Sigmoid colon (tissue), 7 donors: ENCODE results near the gene KRT79. TPM values are rescaled to one million over a fixed set of nuclear protein-coding genes. Genes with fewer than 3 reads are reported as not detected.
"Not testable (repeated sequence)": the region's sequence is repeated elsewhere in the genome, so short reads cannot be mapped to it uniquely, and the experiment has no call there.

Experiments used
- DNase-seq: peaks from one replicate; pipeline ENCODE4 v3.0.0-alpha.2; 2019
- H3K27ac ChIP-seq, 4 donors: fragments of 200-600 bp; sonication (generic); one replicate each; pipeline ENCODE4 v1.5.1; 2016 to 2019; ENCODE audit warnings: mild to moderate bottlenecking in 1 of 4
- H3K27me3 ChIP-seq, 3 donors: fragments of 200-600 bp; sonication (generic); one replicate each; pipeline ENCODE4 v1.5.1; 2019; ENCODE audit warnings: mild to moderate bottlenecking in 1 of 3
- H3K36me3 ChIP-seq, 4 donors: fragments of 200-600 bp; sonication (generic); one replicate each; pipeline ENCODE4 v1.5.1; 2016 to 2019
- H3K4me1 ChIP-seq, 4 donors: fragments of 200-600 bp; sonication (generic); one replicate each; pipeline ENCODE4 v1.5.1; 2017 to 2019
- H3K4me3 ChIP-seq, 4 donors: fragments of 200-600 bp; sonication (generic); one replicate each; pipeline ENCODE4 v1.5.1; 2017 to 2019; ENCODE audit warnings: mild to moderate bottlenecking in 2 of 4, moderate library complexity in 1 of 4
- H3K9me3 ChIP-seq, 4 donors: fragments of 200-600 bp in 3 of 4; sonication (generic) in 3 of 4; one replicate each; pipeline versions ENCODE4 v1.5.1 to v1.6.1; 2013 to 2019
- EP300 ChIP-seq, 4 donors: sonication (generic); formaldehyde crosslinking; IDR thresholded peaks; one replicate each; pipeline ENCODE4 v1.6.1; 2017; ENCODE audit warnings: antibody characterized with exemption in 4 of 4
- POLR2A ChIP-seq, 2 donors: fragments of 450-650 bp; IDR thresholded peaks; one replicate each; pipeline ENCODE4 v1.6.1; 2016; ENCODE audit warnings: antibody characterized with exemption in 2 of 2, mild to moderate bottlenecking in 2 of 2, moderate library complexity in 2 of 2
- POLR2AphosphoS5 ChIP-seq, 4 donors: sonication (generic); formaldehyde crosslinking; IDR thresholded peaks; one replicate each; pipeline ENCODE4 v1.6.1; 2017; ENCODE audit warnings: antibody characterized with exemption in 4 of 4
- WGBS, 2 donors: extraction: QIAGEN DNeasy Blood & Tissue Kit; methylation state at CpG; one replicate each; pipeline ENCODE4 v1.1.7; 2013; 5-methylcytosine and 5-hydroxymethylcytosine counted together
- intact Hi-C: fragments of 100-400 bp; cut with DNase I; formaldehyde crosslinking; loops from one replicate; pipeline ENCODE4 v1.15.1; 2023
- polyA plus RNA-seq, 3 donors: library from polyadenylated mRNA; stranded (reverse); fragments of 200-250 nt; gene quantifications; one replicate each; pipeline ENCODE4 v1.2.3, GENCODE V29; 2013
- total RNA-seq, 4 donors: library from RNA; depleted of rRNA; stranded (reverse); fragments of >200 nt; gene quantifications; one replicate each; pipeline ENCODE4 v1.1.0, GENCODE V29; 2016
- TF ChIP-seq, protein P1 (sequence below), 4 experiments: fragments of 450-650 bp in 3 of 4; fragments of 200-600 bp in 1 of 4; IDR thresholded peaks; one replicate each; pipeline ENCODE4 v1.5.1; 2016 to 2019; ENCODE audit warnings: antibody characterized with exemption in 4 of 4, mild to moderate bottlenecking in 3 of 4, moderate library complexity in 2 of 4
- donor health status: healthy with polysubstance abuse.
- donor health status: Bipolar disorder and iron deficiency.
- donor health status: healthy.

Gene KRT79
- not detected for total RNA-seq
- polyA plus RNA-seq, result under 1 TPM in 1 of 3 donors, not detected in 2; 0.16 TPM

DNA sequence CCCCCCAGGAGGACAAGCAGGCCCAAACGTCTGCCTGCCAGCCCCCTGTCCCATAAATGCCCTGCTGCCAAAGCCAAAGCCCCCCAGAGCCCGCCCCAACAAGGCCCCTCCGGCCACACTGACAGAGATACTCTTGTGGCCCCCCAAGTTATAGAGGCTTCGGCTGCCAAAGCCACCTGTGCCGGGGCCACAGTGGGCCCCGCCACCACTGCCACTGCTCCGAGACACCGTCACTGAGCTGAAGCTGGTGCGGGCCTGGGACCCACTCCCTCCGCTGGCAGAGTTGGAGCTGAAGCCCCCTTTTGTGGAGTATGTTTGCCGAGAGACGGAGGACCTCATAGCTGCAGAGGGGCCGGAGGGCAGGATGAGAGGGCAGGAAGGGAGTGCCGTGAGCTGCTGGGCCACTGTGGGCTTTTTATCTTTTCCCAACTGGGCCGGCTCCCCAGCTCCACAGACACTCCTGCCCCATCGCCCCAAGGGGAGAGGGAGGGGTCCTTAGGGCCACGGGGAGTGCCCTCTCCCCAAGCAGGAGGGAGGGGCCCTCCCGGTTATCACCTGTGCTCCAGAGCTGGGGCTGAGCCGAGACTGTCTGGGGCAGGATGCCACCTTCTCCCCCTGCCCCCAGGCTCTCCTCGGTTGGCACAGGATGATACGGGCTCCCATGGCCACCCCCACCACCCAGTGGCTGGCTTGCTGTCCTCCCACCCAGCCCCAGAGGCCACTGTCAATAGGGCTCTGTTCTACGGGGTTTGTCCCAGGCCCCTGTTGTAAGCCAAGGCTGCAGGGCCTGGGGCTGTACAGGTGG is at the start of gene KRT79:
TSS of gene KRT79 (minus strand) at position 390 of the 805 bp plus-strand sequence. CDS start at position 339, 51 bp downstream.
- Histone ChIP-seq H3K9me3 (no peaks in the 10 kb centered on the region), H3K27ac (no peak within 1 kb of the TSS), H3K27me3 (no peaks in the 10 kb centered on the region), H3K4me3 (no peak within 1 kb of the TSS), H3K36me3 (no peaks in the 10 kb centered on the region), H3K4me1 (no peaks in the 10 kb centered on the region)
- intact Hi-C loops, result no loop called here
- no peak for DNase-seq
- WGBS, 2 donors, result 82 to 86% methylated on average over 22 of the region's 22 CpGs
- TF ChIP-seq EP300 (IDR thresholded peaks at IDR 0.05), result no peak
- no peak for TF ChIP-seq POLR2A (IDR thresholded peaks at IDR 0.05)
- TF ChIP-seq POLR2AphosphoS5 (IDR thresholded peaks at IDR 0.05), result no peak
- TF ChIP-seq, protein P1, sequence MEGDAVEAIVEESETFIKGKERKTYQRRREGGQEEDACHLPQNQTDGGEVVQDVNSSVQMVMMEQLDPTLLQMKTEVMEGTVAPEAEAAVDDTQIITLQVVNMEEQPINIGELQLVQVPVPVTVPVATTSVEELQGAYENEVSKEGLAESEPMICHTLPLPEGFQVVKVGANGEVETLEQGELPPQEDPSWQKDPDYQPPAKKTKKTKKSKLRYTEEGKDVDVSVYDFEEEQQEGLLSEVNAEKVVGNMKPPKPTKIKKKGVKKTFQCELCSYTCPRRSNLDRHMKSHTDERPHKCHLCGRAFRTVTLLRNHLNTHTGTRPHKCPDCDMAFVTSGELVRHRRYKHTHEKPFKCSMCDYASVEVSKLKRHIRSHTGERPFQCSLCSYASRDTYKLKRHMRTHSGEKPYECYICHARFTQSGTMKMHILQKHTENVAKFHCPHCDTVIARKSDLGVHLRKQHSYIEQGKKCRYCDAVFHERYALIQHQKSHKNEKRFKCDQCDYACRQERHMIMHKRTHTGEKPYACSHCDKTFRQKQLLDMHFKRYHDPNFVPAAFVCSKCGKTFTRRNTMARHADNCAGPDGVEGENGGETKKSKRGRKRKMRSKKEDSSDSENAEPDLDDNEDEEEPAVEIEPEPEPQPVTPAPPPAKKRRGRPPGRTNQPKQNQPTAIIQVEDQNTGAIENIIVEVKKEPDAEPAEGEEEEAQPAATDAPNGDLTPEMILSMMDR (IDR thresholded peaks at IDR 0.05), result no peak

DNA sequence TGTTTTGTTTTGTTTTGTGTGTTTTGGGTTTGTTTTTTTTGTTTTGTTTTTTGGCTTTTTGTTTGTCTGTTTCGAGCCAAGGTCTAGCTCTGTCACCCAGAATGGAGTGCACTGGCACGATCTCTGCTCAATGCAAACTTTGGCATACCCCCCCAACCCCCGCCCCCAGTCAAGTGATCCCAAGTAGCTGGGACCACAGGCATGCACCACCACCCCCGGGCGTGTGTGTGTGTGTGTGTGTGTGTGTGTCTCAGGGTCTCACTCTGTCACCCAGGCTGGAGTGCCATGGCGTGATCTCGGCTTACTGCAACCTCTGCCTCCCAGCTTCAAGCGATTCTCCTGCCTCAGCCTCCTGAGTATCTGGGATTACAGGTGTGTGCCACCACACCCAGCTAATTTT is 46.4 kb upstream of the KRT79 start:
- DNase-seq, H3K27me3 ChIP-seq, H3K9me3 ChIP-seq, H3K27ac ChIP-seq, H3K36me3 ChIP-seq, H3K4me3 ChIP-seq: not testable (repeated sequence)
- intact Hi-C loops, result loop anchor here (1.0 to 2.0 kb wide), 2 partner anchors 508 to 728 kb away; no protein-coding TSS in a partner anchor
- WGBS, 2 donors, result 70 to 77% methylated on average over 8 of the region's 8 CpGs
- H3K4me1 ChIP-seq, result peaks cover 0 to 22% (median 17%) of the 10 kb centered on the region in 4 donors

DNA sequence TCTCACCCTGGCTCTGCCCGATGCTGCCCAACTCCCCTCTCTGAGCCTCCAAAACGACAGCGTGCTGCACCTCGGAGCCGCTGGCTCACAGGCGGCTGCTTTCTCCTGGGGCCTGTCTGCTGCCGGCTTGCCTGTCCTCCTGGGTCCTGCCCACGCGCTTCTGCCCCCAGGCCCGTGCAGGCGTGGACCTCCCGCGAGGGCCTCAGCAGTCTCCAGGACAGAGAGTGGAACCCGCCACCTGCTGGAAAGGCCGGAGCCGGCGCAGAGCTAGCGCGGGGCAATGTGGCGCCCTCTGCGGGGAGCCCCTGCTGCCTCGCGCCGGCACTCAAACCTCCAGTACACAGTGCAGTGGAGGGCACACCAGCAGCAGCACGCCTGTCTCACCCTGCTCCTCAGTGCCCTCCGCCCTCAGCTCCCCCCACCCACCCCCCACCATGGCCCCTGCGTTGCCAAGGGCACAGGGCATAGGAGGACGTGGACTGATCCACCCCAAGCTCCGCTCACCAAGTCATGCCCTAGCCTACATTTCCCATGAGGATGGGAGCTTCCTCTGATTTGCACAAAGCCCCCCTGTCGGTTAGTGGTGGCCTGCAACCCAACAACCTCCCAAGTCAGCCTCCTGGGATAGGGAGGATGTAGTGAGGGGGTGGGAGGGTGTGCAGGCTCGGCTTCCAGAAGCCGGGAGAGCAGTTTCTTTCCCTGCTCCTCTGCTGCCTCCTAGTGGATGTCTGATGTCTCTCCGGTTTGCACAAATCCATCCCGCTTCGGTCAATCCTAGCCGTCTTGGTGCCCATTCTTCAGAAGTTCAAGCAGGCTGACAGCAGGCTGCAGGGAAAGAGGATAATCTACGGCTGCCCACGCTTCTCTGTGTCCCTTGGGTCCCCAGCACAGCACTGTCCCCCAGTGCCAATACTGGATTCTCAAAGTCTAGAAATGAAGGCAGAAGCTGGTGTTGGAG is 45.6 kb upstream of the KRT79 start:
- Histone ChIP-seq H3K27ac (peak overlapping the region in 3 of 4 donors; percentile 15 to 61 (median 56)), H3K27me3 (no peaks in the 10 kb centered on the region), H3K4me3 (peak overlapping the region in 3 of 4 donors; percentile 7 to 35 (median 19)), H3K9me3 (no peaks in the 10 kb centered on the region), H3K36me3 (no peaks in the 10 kb centered on the region), H3K4me1 (peaks cover 0 to 25% (median 19%) of the 10 kb centered on the region in 4 donors)
- intact Hi-C loops, result loop anchor here (1.0 to 2.0 kb wide), 3 partner anchors 297 to 727 kb away; no protein-coding TSS in a partner anchor
- DNase-seq, result peak; percentile 87
- no peak for TF ChIP-seq POLR2AphosphoS5 (IDR thresholded peaks at IDR 0.05)
- TF ChIP-seq, protein P1 (IDR thresholded peaks at IDR 0.05), result peak; percentile 72 to 82 (median 76)
- no peak for TF ChIP-seq POLR2A (IDR thresholded peaks at IDR 0.05)
- no peak for TF ChIP-seq EP300 (IDR thresholded peaks at IDR 0.05)
- 4 to 9% methylated on average over 38 of the region's 38 CpGs for WGBS, 2 donors

DNA sequence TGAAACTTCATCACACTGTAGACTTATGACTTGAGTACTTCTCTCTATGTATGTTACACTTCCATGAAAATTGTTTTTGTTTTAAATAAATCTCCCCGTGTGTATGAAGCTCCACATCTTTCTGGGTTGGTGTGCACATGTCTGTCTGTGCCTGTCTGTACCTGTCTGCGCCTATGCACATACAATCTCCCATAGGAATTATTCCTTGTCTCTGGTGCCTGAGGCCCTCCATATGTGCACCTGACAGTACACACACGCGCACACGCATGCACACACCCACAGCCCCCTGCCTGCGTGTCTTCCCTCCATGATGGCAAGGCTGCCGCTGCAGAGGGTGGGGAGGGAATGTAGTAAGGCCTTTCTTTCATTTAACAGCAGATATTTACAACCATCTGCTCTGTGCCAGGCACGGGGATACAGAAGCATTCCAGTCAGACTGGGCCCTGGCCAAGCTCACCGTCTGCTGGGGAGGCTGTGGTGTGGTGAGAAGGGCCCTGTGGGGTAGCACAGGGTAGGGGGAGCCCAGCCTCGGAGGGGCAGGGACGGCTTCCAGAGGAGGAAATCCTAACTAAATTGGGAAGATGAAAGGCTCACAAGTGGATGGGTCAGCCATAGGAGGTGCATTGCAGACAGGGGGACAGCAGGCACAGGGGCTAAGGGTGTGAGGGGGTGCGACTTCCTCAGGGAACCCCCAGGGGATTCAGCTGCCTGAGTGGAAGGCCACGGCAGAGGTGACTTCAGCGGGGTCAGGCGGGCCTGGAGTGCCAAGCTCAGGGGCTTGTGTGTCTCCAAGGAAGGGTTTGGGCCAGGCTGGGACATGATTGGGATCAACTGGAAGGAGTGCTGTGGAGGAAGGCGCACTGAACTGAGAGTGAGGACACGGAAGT is 44.6 kb upstream of the KRT79 start:
- no peak for TF ChIP-seq POLR2AphosphoS5 (IDR thresholded peaks at IDR 0.05)
- TF ChIP-seq POLR2A (IDR thresholded peaks at IDR 0.05), result no peak
- TF ChIP-seq, protein P1 (IDR thresholded peaks at IDR 0.05), result no peak
- no peak for TF ChIP-seq EP300 (IDR thresholded peaks at IDR 0.05)
- peak overlapping the region in 3 of 4 donors; percentile 15 to 61 (median 56) for H3K27ac ChIP-seq
- DNase-seq, result no peak
- H3K4me1 ChIP-seq, result peaks cover 0 to 33% (median 26%) of the 10 kb centered on the region in 4 donors
- H3K9me3 ChIP-seq, result no peaks in the 10 kb centered on the region
- no peaks in the 10 kb centered on the region for H3K27me3 ChIP-seq
- H3K36me3 ChIP-seq, result no peaks in the 10 kb centered on the region
- peak overlapping the region in 2 of 4 donors; percentile 19 to 35 for H3K4me3 ChIP-seq
- WGBS, 2 donors, result 52 to 75% methylated on average over 17 of the region's 17 CpGs
- intact Hi-C loops, result loop anchor here (2.0 kb wide), 1 partner anchor 296 kb away; no protein-coding TSS in a partner anchor
